K562 (cell line): ENCODE results near the gene BCL3. TPM values are rescaled to one million over a fixed set of nuclear protein-coding genes. Genes with fewer than 3 reads are reported as not detected.

Experiments used
- ATAC-seq: fragments of 200-7000 bp; cut with Tn5 transposase; 3 replicates; pipeline ENCODE4 v1.9.1; 2020; ENCODE audit warnings: moderate library complexity
- BruUV-seq: library from RNA; stranded (reverse); fragments of 400-500 nt; replicated peaks from 2 replicates; lab custom pipeline; 2021; lab: Mats Ljungman, UMichigan
- CTCF ChIA-PET: fragments of 300-600 bp; formaldehyde crosslinking; extraction: SDS; loops from one replicate; lab custom pipeline; 2021; ENCODE audit warnings: low intra/inter-chr PET ratio; lab: Yijun Ruan, JAX
- POLR2A ChIA-PET: fragments of 300-600, 350-650 bp; sonication (Branson Sonifier 250); formaldehyde crosslinking; extraction: SDS; loops from one replicate; lab custom pipeline; 2021; ENCODE audit warnings: antibody characterized with exemption, inconsistent platforms; lab: Yijun Ruan, JAX
- DNase-seq, 4 experiments: peaks; one replicate each; pipeline versions ENCODE4 v3.0.0 to v3.0.0-alpha.2; 2011 to 2018; ENCODE audit warnings: low spot score in 3 of 4, mixed read lengths in 3 of 4; ENCODE audit errors: extremely low read depth in 1 of 4
- FAIRE-seq: peaks from 2 replicates; lab custom pipeline; 2011; peaks lifted over from hg19 to GRCh38; lab: Jason Lieb, UNC
- H2AFZ ChIP-seq: 2 replicates; pipeline ENCODE4 v1.6.0; 2011; ENCODE audit warnings: low read depth, low read length, control low read depth, inconsistent platforms
- H3K27ac ChIP-seq: fragments of 200-600 bp; 3 replicates; pipeline ENCODE4 v1.8.0; 2011; ENCODE audit warnings: low read depth, mild to moderate bottlenecking, control low read depth, inconsistent platforms, low read length, moderate library complexity, mixed read lengths; ENCODE audit errors: extremely low read depth
- H3K27me3 ChIP-seq, 2 experiments: fragments of 300-600 bp in 1 of 2; 2 replicates in 1 of 2; 3 replicates in 1 of 2; pipeline versions ENCODE4 v1.6.0 to v1.8.0; 2011; ENCODE audit warnings: inconsistent platforms in 2 of 2, low read length in 2 of 2, mild to moderate bottlenecking in 1 of 2, mixed read lengths in 1 of 2, moderate library complexity in 1 of 2; ENCODE audit not compliant: control insufficient read depth in 2 of 2, insufficient read depth in 2 of 2
- H3K36me3 ChIP-seq: fragments of 300-600 bp; 3 replicates; pipeline ENCODE4 v1.8.0; 2011; ENCODE audit warnings: mild to moderate bottlenecking, low read length, inconsistent platforms; ENCODE audit not compliant: control insufficient read depth, insufficient read depth
- H3K4me1 ChIP-seq, 2 experiments: fragments of 200-600 bp in 1 of 2; replicated peaks in 1 of 2; 2 replicates in 1 of 2; 3 replicates in 1 of 2; pipeline versions ENCODE4 v1.5.1 to v1.8.0; 2011; ENCODE audit warnings: inconsistent platforms in 2 of 2, low read length in 2 of 2, mild to moderate bottlenecking in 1 of 2, mixed read lengths in 1 of 2, moderate library complexity in 1 of 2; ENCODE audit not compliant: control insufficient read depth in 2 of 2, insufficient read depth in 2 of 2
- H3K4me2 ChIP-seq: 2 replicates; pipeline ENCODE4 v1.6.1; 2011; ENCODE audit warnings: low read length, control low read depth, inconsistent platforms, mixed read lengths; ENCODE audit not compliant: insufficient read depth
- H3K4me3 ChIP-seq: fragments of 200-600 bp; sonication (generic), shearing (Covaris generic); 2 replicates; pipeline ENCODE4 v1.5.1; 2016; ENCODE audit warnings: control low read depth, inconsistent platforms
- H3K79me2 ChIP-seq: fragments of 200-600 bp; 3 replicates; pipeline ENCODE4 v1.8.0; 2011; ENCODE audit warnings: low read length, inconsistent platforms; ENCODE audit not compliant: control insufficient read depth, insufficient read depth
- H3K9ac ChIP-seq, 2 experiments: 2 replicates each; pipeline versions ENCODE4 v1.6.0 to v1.6.1; 2011; ENCODE audit warnings: low read depth in 2 of 2, low read length in 2 of 2, control low read depth in 1 of 2, inconsistent platforms in 1 of 2, mild to moderate bottlenecking in 1 of 2, mixed read lengths in 1 of 2; ENCODE audit not compliant: insufficient read depth in 1 of 2
- H3K9me1 ChIP-seq: one replicate; pipeline ENCODE4 v1.6.0; 2011; ENCODE audit warnings: inconsistent platforms, mild to moderate bottlenecking, low read length, moderate library complexity; ENCODE audit not compliant: control insufficient read depth, insufficient read depth
- H3K9me3 ChIP-seq: replicated peaks from 2 replicates; pipeline ENCODE4 v1.5.1; 2011; ENCODE audit warnings: low read depth, low read length, inconsistent platforms; ENCODE audit not compliant: control insufficient read depth, insufficient read depth
- H4K20me1 ChIP-seq: replicated peaks from 2 replicates; pipeline ENCODE4 v1.6.1; 2011; ENCODE audit warnings: low read length, inconsistent platforms, mixed read lengths; ENCODE audit not compliant: control insufficient read depth, insufficient read depth
- BCOR ChIP-seq: fragments of 450-650 bp; IDR thresholded peaks from 2 replicates; pipeline ENCODE4 v1.6.1; 2016
- CBX1 ChIP-seq: sonication (generic); IDR thresholded peaks from 2 replicates; pipeline ENCODE4 v1.6.1; 2016; ENCODE audit warnings: antibody characterized with exemption, low read depth, mild to moderate bottlenecking
- CBX3 ChIP-seq, 2 experiments: IDR thresholded peaks; 1 replicate in 1 of 2; 2 replicates in 1 of 2; pipeline ENCODE4 v1.6.1; 2012; ENCODE audit warnings: inconsistent platforms in 2 of 2, low read length in 2 of 2, borderline replicate concordance in 1 of 2, control low read depth in 1 of 2
- HDAC1 ChIP-seq, 2 experiments: fragments of 450-650 bp; IDR thresholded peaks; 2 replicates each; pipeline ENCODE4 v1.6.1; 2016 to 2017; ENCODE audit warnings: inconsistent platforms in 1 of 2, mild to moderate bottlenecking in 1 of 2, moderate library complexity in 1 of 2
- HLTF ChIP-seq: fragments of 450-650 bp; IDR thresholded peaks from 2 replicates; pipeline ENCODE4 v1.6.1; 2016
- KDM1A ChIP-seq, 2 experiments: fragments of 450-650 bp; IDR thresholded peaks; 2 replicates each; pipeline ENCODE4 v1.6.1; 2016; ENCODE audit warnings: mild to moderate bottlenecking in 2 of 2
- PTBP1 ChIP-seq: fragments of 200-400 bp; formaldehyde crosslinking; IDR thresholded peaks from 2 replicates; pipeline ENCODE4 v1.6.1; 2017; ENCODE audit warnings: low read depth, low read length
- RBM22 ChIP-seq: fragments of 200-400 bp; formaldehyde crosslinking; IDR thresholded peaks from 2 replicates; pipeline ENCODE4 v1.6.1; 2018; ENCODE audit warnings: low read length, low read depth; ENCODE audit not compliant: poor library complexity, severe bottlenecking
- RBM25 ChIP-seq: fragments of 200-400 bp; formaldehyde crosslinking; IDR thresholded peaks from 2 replicates; pipeline ENCODE4 v1.6.1; 2018; ENCODE audit warnings: low read length, low read depth, moderate library complexity; ENCODE audit not compliant: severe bottlenecking
- RCOR1 ChIP-seq, 2 experiments: IDR thresholded peaks; 2 replicates each; pipeline ENCODE4 v1.6.1; 2012; ENCODE audit warnings: low read depth in 2 of 2, low read length in 2 of 2, borderline replicate concordance in 1 of 2, improper control_type of control experiment in 1 of 2
- SLC30A9 ChIP-seq: fragments of 250-450 bp; sonication (Bioruptor Pico); IDR thresholded peaks from 2 replicates; pipeline ENCODE4 v1.8.0; 2022; ENCODE audit warnings: mild to moderate bottlenecking, moderate library complexity
- SMARCA5 ChIP-seq: fragments of 450-650 bp; IDR thresholded peaks from 2 replicates; pipeline ENCODE4 v1.6.1; 2016
- XRCC3 ChIP-seq: fragments of 450-650 bp; IDR thresholded peaks from 2 replicates; pipeline ENCODE4 v1.6.1; 2017; ENCODE audit warnings: mild to moderate bottlenecking, moderate library complexity
- ZNF324 ChIP-seq: fragments of 250-450 bp; sonication (Bioruptor Pico); IDR thresholded peaks from 2 replicates; pipeline ENCODE4 v1.4.0; 2020; ENCODE audit warnings: mild to moderate bottlenecking
- WGBS: fragments of 100-300 bp; shearing (Covaris generic); methylation state at CpG from one replicate; pipeline ENCODE4 v1.1.6; 2016; ENCODE audit warnings: low coverage, mixed read lengths; ENCODE audit not compliant: insufficient coverage; ENCODE audit errors: missing lambda C conversion rate; 5-methylcytosine and 5-hydroxymethylcytosine counted together
- in situ Hi-C: fragments of 300-500 bp; cut with MboI; formaldehyde crosslinking; loops from 4 replicates; pipeline ENCODE4 v1.15.0; 2018; ENCODE audit warnings: inconsistent platforms, mixed read lengths
- intact Hi-C: fragments of 100-400 bp; cut with micrococcal nuclease; formaldehyde crosslinking; loops from 2 replicates; pipeline ENCODE4 v1.14.2; 2022
- polyA plus RNA-seq, 8 experiments: library from polyadenylated mRNA; depleted of rRNA in 4 of 8; stranded (reverse) in 5 of 8; unstranded in 3 of 8; fragments of >200 nt; fragmentation: Nextera tagmentation in 2 of 8; fragmentation: Illumina TruSeq in 1 of 8; extraction: Ambion mirVana in 2 of 8; extraction: Trizol in 1 of 8; gene quantifications; 2 replicates each; pipeline versions ENCODE4 v1.2.1 to v1.2.3, GENCODE V29; 2011 to 2014; ENCODE audit warnings: inconsistent platforms in 1 of 8, missing spikeins in 1 of 8
- total RNA-seq, 7 experiments: library from RNA; depleted of rRNA in 6 of 7; stranded (reverse); fragments of >200 nt in 6 of 7; fragmentation: Illumina TruSeq in 2 of 7; extraction: Trizol in 2 of 7; gene quantifications; 2 replicates each; pipeline versions ENCODE4 v1.2.1 to v1.2.3, GENCODE V29; 2011 to 2021; ENCODE audit warnings: low replicate concordance in 1 of 7
- TF ChIP-seq, protein P1 (sequence below): fragments of 450-650 bp; formaldehyde crosslinking; IDR thresholded peaks from 2 replicates; pipeline ENCODE4 v1.4.0; 2020; ENCODE audit warnings: mild to moderate bottlenecking, mixed read lengths
- TF ChIP-seq, protein P2 (sequence below): IDR thresholded peaks from 3 replicates; pipeline ENCODE4 v1.6.1; 2011; ENCODE audit warnings: borderline replicate concordance, mild to moderate bottlenecking, moderate library complexity; ENCODE audit not compliant: insufficient read length; ENCODE audit errors: extremely low read depth
- TF ChIP-seq, protein P3 (sequence below): fragments of 250-450 bp; sonication (Bioruptor Pico); IDR thresholded peaks from 2 replicates; pipeline ENCODE4 v1.5.0; 2021

Gene BCL3
- total and polyA plus RNA-seq, 9 of the 15 experiments (the other 6 are each of a cell fraction or from before 2014, with no cell fraction given) = 0.03 to 2.4 (median 0.50) TPM; not detected in 1

DNA sequence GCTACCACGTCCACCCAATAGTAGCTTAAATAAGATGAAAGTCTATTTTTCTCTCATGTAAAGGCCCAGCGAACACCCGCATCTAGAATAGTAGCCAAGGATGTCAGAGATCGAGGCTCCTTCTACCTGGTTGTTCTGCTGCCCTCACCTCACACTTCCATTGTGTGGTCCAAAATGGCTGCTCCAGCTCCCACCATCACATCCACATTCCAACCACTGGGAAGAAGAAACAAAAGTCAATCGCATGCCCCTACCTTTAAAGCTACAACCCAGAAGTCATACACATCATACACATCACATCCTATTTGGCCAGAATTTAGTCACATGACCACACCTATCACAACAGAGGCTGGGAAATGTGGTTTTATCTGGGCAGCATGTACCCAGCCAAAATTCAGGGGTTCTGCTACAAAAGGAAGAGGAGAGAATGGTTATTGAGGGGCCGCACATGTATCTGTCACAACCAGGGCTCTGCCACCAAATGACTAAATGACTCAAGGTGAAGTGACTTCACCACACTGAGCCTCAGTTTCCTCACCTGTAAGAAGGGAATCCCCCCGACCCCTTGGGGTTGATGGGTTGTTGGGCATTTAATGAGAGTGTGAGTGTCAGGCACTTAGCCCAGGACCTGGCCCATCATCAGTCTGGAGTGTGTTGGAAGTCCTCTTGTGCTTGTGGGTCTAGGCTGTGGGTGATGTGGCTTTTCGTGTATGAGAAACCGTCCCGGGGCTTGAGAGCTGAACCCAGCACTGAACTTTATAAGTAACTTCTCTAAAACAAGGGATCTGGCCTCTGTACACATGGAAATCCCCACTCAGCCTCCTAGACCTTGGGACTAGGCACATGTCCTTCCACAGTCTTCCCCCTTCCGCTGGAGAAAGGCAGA, 19.0 kb downstream of the BCL3 start:
- no peak overlapping the region for H3K4me3 ChIP-seq
- H2AFZ ChIP-seq = no peak overlapping the region
- ATAC-seq (no peak), FAIRE-seq (peak; percentile 37), DNase-seq (no peak)
- CTCF ChIA-PET = no interaction called here
- no peak overlapping the region for H3K27ac ChIP-seq
- H3K9ac ChIP-seq = no peak overlapping the region; a peak in 1 of 4 replicates
- H3K27me3 ChIP-seq = no peaks in the 10 kb centered on the region
- intact Hi-C loops = no loop called here
- H3K9me1 ChIP-seq = no peaks in the 10 kb centered on the region
- H3K4me1 ChIP-seq = peaks cover 4 to 17% of the 10 kb centered on the region in 2 experiments; a peak in 3 of 5 replicates
- H3K79me2 ChIP-seq = no peaks in the 10 kb centered on the region
- POLR2A ChIA-PET = interaction anchor here (0.6 to 3.0 kb wide), 4 partner anchors 14 to 1025 kb away, joined by 3 to 16 read pairs (median 4); no protein-coding TSS in a partner anchor
- no peaks in the 10 kb centered on the region for H4K20me1 ChIP-seq
- in situ Hi-C loops = loop anchor here (5.0 kb wide), 1 partner anchor 45 kb away; no protein-coding TSS in a partner anchor
- H3K9me3 ChIP-seq = no peaks in the 10 kb centered on the region
- H3K4me2 ChIP-seq = no peak overlapping the region
- WGBS = 51% methylated on average over 11 of the region's 11 CpGs
- H3K36me3 ChIP-seq = no peaks in the 10 kb centered on the region
- BruUV-seq = no TSS peak
- TF ChIP-seq CBX1 (0 out of 2 replicates have a peak, but pooled peaks have one; percentile 25), XRCC3 (no peak), RBM25 (peak; percentile 96), HDAC1 (IDR thresholded peaks at IDR 0.05) (0 out of 4 replicates have a peak, but pooled peaks of 1 of the 2 experiments have one; percentile 29), PTBP1 (no peak), SLC30A9 (CRISPR knock-in tag) (no peak), SMARCA5 (peak; percentile 91), ZNF324 (CRISPR knock-in tag) (no peak), RBM22 (no peak), KDM1A (IDR thresholded peaks at IDR 0.05) (peak in 1 of 2 experiments; percentile 70; a peak in 2 of 4 replicates), RCOR1 (IDR thresholded peaks at IDR 0.05; ENCODE audit: borderline replicate concordance in 1 of 2, low read depth in 2 of 2, low read length in 2 of 2) (peak in 1 of 2 experiments; percentile 62; a peak in 1 of 4 replicates), HLTF (peak; percentile 94; the same call in 1 of the 2 replicates), BCOR (peak; percentile 85), CBX3 (IDR thresholded peaks at IDR 0.05; ENCODE audit: borderline replicate concordance in 1 of 2, low read length in 2 of 2) (0 out of 3 replicates have a peak, but pooled peaks of 1 of the 2 experiments have one; percentile 35)
- TF ChIP-seq, protein P1, sequence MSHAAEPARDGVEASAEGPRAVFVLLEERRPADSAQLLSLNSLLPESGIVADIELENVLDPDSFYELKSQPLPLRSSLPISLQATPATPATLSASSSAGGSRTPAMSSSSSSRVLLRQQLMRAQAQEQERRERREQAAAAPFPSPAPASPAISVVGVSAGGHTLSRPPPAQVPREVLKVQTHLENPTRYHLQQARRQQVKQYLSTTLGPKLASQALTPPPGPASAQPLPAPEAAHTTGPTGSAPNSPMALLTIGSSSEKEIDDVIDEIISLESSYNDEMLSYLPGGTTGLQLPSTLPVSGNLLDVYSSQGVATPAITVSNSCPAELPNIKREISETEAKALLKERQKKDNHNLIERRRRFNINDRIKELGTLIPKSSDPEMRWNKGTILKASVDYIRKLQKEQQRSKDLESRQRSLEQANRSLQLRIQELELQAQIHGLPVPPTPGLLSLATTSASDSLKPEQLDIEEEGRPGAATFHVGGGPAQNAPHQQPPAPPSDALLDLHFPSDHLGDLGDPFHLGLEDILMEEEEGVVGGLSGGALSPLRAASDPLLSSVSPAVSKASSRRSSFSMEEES (CRISPR knock-in tag) = peak; percentile 79
- TF ChIP-seq, protein P2, sequence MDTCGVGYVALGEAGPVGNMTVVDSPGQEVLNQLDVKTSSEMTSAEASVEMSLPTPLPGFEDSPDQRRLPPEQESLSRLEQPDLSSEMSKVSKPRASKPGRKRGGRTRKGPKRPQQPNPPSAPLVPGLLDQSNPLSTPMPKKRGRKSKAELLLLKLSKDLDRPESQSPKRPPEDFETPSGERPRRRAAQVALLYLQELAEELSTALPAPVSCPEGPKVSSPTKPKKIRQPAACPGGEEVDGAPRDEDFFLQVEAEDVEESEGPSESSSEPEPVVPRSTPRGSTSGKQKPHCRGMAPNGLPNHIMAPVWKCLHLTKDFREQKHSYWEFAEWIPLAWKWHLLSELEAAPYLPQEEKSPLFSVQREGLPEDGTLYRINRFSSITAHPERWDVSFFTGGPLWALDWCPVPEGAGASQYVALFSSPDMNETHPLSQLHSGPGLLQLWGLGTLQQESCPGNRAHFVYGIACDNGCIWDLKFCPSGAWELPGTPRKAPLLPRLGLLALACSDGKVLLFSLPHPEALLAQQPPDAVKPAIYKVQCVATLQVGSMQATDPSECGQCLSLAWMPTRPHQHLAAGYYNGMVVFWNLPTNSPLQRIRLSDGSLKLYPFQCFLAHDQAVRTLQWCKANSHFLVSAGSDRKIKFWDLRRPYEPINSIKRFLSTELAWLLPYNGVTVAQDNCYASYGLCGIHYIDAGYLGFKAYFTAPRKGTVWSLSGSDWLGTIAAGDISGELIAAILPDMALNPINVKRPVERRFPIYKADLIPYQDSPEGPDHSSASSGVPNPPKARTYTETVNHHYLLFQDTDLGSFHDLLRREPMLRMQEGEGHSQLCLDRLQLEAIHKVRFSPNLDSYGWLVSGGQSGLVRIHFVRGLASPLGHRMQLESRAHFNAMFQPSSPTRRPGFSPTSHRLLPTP = no peak
- TF ChIP-seq, protein P3, sequence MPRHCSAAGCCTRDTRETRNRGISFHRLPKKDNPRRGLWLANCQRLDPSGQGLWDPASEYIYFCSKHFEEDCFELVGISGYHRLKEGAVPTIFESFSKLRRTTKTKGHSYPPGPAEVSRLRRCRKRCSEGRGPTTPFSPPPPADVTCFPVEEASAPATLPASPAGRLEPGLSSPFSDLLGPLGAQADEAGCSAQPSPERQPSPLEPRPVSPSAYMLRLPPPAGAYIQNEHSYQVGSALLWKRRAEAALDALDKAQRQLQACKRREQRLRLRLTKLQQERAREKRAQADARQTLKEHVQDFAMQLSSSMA (CRISPR knock-in tag) = no peak
